Thymus (tissue), 11 donors: Measurements from ENCODE around the gene HRC. TPM values are rescaled to one million over a fixed set of nuclear protein-coding genes. Genes with fewer than 3 reads are reported as not detected.
"Not testable (repeated sequence)": the region's sequence is repeated elsewhere in the genome, so short reads cannot be mapped to it uniquely, and the experiment has no call there.

Experiments
- DNase-seq, 9 donors: peaks; one replicate each; pipeline ENCODE4 v3.0.0-alpha.2; 2013; ENCODE audit warnings: low spot score in 9 of 9, low read depth in 6 of 9, missing footprints in 1 of 9
- H3K27ac ChIP-seq, 2 donors: one replicate each; pipeline ENCODE4 v1.5.1; 2013; ENCODE audit warnings: control low read depth in 1 of 2, low read depth in 1 of 2, low read length in 1 of 2, mild to moderate bottlenecking in 1 of 2, moderate library complexity in 1 of 2
- H3K27me3 ChIP-seq, 2 donors: one replicate each; pipeline ENCODE4 v1.5.1; 2013; ENCODE audit warnings: low read length in 1 of 2; ENCODE audit not compliant: control insufficient read depth in 2 of 2, insufficient read depth in 1 of 2
- H3K36me3 ChIP-seq, 2 donors: one replicate each; pipeline ENCODE4 v1.5.1; 2013; ENCODE audit warnings: low read length in 1 of 2, mild to moderate bottlenecking in 1 of 2, moderate library complexity in 1 of 2; ENCODE audit not compliant: control insufficient read depth in 2 of 2, insufficient read depth in 2 of 2
- H3K4me1 ChIP-seq, 2 donors: one replicate each; pipeline ENCODE4 v1.5.1; 2013; ENCODE audit warnings: low read length in 2 of 2; ENCODE audit not compliant: control insufficient read depth in 2 of 2, insufficient read depth in 2 of 2
- H3K4me3 ChIP-seq, 2 donors: one replicate each; pipeline ENCODE4 v1.5.1; 2013; ENCODE audit warnings: low read length in 2 of 2, control low read depth in 1 of 2, mild to moderate bottlenecking in 1 of 2
- H3K9me3 ChIP-seq, 2 donors: one replicate each; pipeline ENCODE4 v1.5.1; 2013; ENCODE audit warnings: low read length in 1 of 2, mild to moderate bottlenecking in 1 of 2; ENCODE audit not compliant: control insufficient read depth in 2 of 2, insufficient read depth in 1 of 2
- WGBS: extraction: QIAGEN DNeasy Blood & Tissue Kit; methylation state at CpG from one replicate; pipeline ENCODE4 v1.1.7; 2013; 5-methylcytosine and 5-hydroxymethylcytosine counted together
- polyA plus RNA-seq: library from polyadenylated mRNA; stranded (reverse); fragments of 200-250 nt; gene quantifications from one replicate; pipeline ENCODE4 v1.2.3, GENCODE V29; 2013
- total RNA-seq: library from RNA; stranded (reverse); fragments of 120-200 nt; gene quantifications from one replicate; pipeline ENCODE4 v1.2.4, GENCODE V29; 2013
- donor health status: healthy.

Gene HRC
- total and polyA plus RNA-seq, 2 donors, result 1.1 to 1.3 TPM

DNA sequence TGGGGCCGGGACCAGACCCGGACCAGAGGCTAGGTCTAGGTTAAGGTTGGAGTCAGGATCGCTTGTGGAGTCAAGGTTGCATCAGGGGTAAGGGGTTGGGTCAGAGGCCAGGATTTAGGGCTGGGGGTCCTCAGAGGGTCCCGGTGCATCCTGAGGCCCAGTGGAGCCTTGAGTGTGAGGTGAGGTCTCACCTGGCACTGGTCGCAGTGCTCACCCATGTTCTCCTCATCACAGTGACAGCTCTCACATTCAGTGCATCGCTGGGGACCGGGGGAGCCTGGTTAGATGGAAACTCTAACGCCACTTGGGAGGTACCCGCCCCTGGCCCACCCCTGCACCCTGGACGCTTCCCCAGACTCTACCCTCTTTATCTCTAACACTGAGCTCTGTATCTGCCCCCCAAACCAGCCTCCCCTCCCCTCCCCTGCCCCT is 3.1 kb downstream of the HRC start:
- H3K36me3 ChIP-seq, result no peaks in the 10 kb centered on the region
- no peak for DNase-seq
- no peak overlapping the region for H3K4me3 ChIP-seq
- H3K4me1 ChIP-seq, result peaks cover 2 to 23% of the 10 kb centered on the region in 2 donors
- H3K9me3 ChIP-seq, result peaks cover 4 to 13% of the 10 kb centered on the region in 2 donors
- 29% methylated on average over 10 of the region's 10 CpGs for WGBS
- peaks cover 46 to 98% of the 10 kb centered on the region in 2 donors for H3K27me3 ChIP-seq
- H3K27ac ChIP-seq, result no peak overlapping the region

DNA sequence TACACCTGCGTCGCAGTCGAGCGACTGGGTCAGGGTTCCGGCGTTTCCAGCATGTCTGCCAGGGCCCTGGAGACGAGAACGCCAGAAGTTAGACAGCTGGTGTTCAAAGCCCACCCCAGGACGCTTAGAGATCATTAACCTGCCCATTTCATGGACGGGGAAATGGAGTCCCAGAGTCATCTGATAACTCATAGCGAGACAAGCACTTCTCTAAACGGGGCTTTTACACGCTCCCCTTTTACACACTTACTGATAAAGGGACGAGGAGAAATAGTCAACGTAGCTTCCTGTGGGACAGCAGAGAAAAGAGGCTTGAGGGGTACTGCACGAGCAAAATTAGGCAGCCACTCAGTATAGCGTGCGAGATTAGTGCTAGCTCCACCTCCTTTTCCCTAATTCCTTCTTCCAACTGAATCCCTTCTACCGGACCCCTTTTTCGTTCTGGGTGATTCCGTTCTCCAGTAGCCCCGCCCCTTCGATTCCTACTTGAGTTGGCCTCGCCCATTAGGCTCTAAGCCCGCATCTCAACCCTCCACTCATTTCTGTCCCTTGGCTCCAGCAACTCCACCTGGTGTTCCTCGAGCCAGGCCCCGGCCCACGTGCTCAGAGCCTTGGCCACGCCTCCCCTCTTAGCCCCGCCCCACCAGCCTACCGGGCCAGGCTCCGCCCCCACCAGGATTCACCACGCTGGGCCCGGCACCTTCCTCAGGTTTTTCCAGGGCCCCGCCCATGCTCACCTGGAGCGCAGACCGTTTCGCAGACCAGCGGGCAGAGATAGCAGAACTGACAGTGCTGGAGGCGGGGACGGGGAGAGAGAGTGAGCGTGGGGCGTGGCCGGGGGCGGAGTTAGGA is 3.7 kb downstream of the HRC start:
- H3K4me3 ChIP-seq, result no peak overlapping the region
- no peak for DNase-seq

DNA sequence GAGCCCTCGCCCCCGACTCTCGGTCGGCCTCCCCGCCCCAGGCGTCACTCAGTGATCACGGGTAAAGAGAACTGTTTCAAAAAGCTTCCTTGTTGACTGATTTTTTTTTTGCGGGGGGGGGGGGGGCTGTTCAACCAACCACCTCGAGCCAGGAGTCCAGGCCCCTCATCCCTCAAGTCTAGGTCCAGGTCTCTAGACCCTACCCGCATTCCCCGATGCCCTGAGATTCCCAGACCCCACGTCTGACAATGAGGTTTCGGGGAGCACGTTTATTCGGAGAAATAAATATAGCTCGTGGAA is 4.3 kb downstream of the HRC start:
- no peak overlapping the region for H3K27ac ChIP-seq
- H3K4me1 ChIP-seq, result peaks cover 2 to 23% of the 10 kb centered on the region in 2 donors
- no peak for DNase-seq
- H3K9me3 ChIP-seq, result peaks cover 4 to 13% of the 10 kb centered on the region in 2 donors
- no peaks in the 10 kb centered on the region for H3K36me3 ChIP-seq
- peak overlapping the region; percentile 23 to 40 for H3K4me3 ChIP-seq
- 10% methylated on average over 16 of the region's 16 CpGs for WGBS
- peaks cover 46 to 99% of the 10 kb centered on the region in 2 donors for H3K27me3 ChIP-seq

More for the DNA sequence above, 3.7 kb downstream of the HRC start:
- no peaks in the 10 kb centered on the region for H3K36me3 ChIP-seq
- H3K4me1 ChIP-seq, result peaks cover 2 to 23% of the 10 kb centered on the region in 2 donors
- H3K27ac ChIP-seq, result no peak overlapping the region
- H3K27me3 ChIP-seq, result peaks cover 46 to 99% of the 10 kb centered on the region in 2 donors
- peaks cover 4 to 13% of the 10 kb centered on the region in 2 donors for H3K9me3 ChIP-seq
- 18% methylated on average over 45 of the region's 45 CpGs for WGBS

DNA sequence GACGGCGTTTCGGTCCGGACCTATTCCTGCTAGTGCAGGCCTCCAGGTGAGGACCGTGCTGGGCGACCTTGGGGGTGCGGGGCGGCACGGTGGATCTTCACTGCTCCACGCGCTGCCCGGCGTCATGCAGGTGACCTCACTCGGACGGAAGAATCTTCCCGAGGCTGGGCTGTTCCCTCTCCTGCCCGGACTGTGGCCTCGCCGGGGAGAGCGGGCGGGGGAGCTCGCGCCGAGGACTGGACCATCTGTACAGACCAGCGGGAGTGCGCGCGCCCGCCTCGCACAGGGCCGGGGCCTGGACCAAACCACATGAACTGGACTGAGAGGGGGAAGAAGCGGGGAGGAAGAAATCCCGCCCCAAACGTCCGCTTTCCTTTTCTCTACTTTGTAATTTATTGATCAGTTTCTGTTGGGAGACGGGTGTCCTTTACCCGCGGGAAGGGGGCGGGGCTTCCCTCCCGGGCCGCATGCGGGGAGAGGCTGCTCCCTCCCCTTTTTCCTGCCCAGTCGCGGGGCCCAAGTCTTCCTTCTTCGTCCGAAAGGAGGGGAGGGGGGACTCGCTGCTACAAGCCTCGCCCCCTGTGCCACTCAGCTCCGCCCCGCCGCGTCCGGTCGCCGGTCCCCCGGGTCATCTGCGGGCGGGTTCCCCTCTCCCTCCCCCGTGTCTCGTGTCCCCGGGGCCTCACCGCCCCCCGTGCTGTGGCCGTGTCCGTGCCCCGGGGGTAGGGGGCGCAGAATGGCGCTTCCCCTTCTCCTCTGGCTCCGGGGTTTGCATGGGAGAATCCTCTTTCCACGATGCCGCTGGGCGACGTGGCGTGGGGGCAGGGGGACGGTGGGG is 4.9 kb downstream of the HRC start:
- H3K4me3 ChIP-seq, result peak overlapping the region; percentile 23 to 40
- WGBS, result 1% methylated on average over 75 of the region's 75 CpGs
- peaks cover 2 to 27% of the 10 kb centered on the region in 2 donors for H3K4me1 ChIP-seq
- peaks cover 4 to 13% of the 10 kb centered on the region in 2 donors for H3K9me3 ChIP-seq
- DNase-seq, result no peak
- H3K27ac ChIP-seq, result peak overlapping the region in 1 of 2 donors; percentile 31
- peaks cover 43 to 98% of the 10 kb centered on the region in 2 donors for H3K27me3 ChIP-seq
- H3K36me3 ChIP-seq, result no peaks in the 10 kb centered on the region

DNA sequence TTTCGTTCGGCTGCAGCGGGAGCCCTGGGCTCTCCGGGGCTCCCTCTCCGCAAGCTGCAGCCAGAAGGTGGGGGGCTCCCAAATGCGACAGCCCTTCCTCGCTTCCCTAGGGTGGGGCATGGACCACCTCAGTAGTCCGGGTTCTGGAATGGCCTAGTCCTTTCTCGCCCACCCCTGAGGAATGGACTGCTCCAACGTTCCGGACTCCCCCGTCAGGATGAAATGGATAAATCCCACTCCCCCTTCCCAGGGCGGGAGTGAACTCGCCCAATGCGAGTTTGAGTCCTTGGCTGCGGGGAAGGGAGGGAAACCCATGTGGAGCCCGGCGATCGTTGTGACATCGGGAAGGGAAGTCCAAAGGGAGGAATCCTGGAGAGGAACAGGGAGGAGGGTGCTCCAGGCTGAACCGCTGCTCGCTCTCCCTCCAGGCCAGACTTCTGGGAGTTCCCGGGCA is 5.5 kb downstream of the HRC start:
- Histone ChIP-seq H3K36me3 (no peaks in the 10 kb centered on the region), H3K27ac (peak overlapping the region; percentile 6 to 58), H3K4me1 (peaks cover 2 to 27% of the 10 kb centered on the region in 2 donors), H3K27me3 (peaks cover 43 to 95% of the 10 kb centered on the region in 2 donors), H3K9me3 (peaks cover 4 to 13% of the 10 kb centered on the region in 2 donors), H3K4me3 (peak overlapping the region; percentile 23 to 40)
- WGBS, result 2% methylated on average over 23 of the region's 23 CpGs
- no peak for DNase-seq

DNA sequence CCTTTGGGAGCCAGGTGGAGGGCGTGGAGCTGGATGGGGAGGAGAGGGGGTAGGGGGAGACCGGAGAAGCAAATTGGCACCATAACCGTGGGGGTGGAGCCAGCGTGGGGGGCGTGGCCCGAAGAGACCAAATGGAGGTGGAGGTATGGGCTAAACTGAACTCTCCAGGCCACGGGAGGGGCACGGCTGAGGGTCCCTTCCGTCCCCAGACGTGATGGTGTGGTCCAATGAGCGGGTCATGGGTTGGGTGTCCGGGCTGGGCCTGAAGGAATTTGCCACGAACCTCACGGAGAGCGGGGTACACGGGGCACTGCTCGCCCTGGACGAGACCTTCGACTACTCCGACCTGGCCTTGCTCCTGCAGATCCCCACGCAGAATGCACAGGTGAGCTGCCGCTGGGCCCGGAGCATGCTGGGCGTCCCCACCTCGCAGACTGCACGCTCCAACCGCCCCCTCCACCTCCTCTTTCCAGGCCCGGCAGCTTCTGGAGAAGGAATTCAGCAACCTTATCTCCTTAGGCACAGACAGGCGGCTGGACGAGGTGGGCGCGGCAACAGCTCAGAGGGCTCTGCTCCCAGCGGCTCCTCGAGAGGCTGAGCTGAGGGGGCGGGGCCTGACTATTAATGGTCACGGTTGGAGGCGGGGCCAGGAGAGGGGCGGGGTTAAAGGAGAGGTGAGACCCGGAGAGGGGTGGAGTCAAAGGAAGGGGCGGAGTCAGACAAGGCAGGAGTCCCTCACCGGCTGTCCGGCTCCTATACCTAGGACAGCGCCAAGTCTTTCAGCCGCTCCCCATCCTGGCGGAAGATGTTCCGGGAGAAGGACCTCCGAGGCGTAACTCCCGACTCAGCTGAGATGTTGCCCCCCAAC is 6.2 kb downstream of the HRC start:
- H3K9me3 ChIP-seq, result peaks cover 4 to 13% of the 10 kb centered on the region in 2 donors
- H3K4me1 ChIP-seq, result peaks cover 2 to 27% of the 10 kb centered on the region in 2 donors
- H3K36me3 ChIP-seq, result no peaks in the 10 kb centered on the region
- DNase-seq, result peak in 2 of 9 donors; percentile 37 to 53
- H3K4me3 ChIP-seq, result peak overlapping the region in 1 of 2 donors; percentile 23
- peak overlapping the region in 1 of 2 donors; percentile 58 for H3K27ac ChIP-seq
- peaks cover 45 to 92% of the 10 kb centered on the region in 2 donors for H3K27me3 ChIP-seq
- 6% methylated on average over 49 of the region's 49 CpGs for WGBS

DNA sequence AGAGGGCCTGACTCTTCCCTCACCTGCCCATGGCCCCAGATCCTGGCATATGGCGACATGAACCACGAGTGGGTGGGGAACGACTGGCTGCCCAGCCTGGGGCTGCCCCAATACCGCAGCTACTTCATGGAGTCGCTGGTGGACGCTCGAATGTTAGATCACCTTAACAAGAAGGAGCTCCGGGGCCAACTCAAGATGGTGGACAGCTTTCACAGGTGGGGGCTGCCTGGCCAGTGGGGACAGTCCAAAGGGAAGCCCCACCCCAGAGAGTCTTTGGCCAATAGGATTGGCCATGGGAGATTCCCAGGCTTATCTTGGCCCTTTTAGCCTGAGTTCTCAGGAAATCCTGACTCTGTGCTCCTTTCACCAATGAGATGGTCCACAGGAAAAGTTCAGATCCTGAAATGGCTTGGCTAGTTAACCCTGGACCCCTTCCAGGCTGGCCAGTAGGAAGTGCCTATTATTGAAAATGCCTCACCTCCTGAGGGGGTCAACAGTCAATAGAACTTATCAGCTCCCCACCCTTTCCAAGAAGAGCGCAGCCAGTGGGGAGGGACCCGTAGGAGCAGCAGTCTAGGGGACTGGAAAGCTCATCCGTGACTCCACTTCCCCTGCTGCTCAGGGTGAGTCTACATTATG is 7.0 kb downstream of the HRC start:
- no peaks in the 10 kb centered on the region for H3K36me3 ChIP-seq
- peaks cover 2 to 27% of the 10 kb centered on the region in 2 donors for H3K4me1 ChIP-seq
- no peak for DNase-seq
- WGBS, result 85% methylated on average over 11 of the region's 11 CpGs
- no peak overlapping the region for H3K27ac ChIP-seq
- H3K4me3 ChIP-seq, result no peak overlapping the region
- H3K27me3 ChIP-seq, result peaks cover 44 to 89% of the 10 kb centered on the region in 2 donors
- peaks cover 4 to 13% of the 10 kb centered on the region in 2 donors for H3K9me3 ChIP-seq

DNA sequence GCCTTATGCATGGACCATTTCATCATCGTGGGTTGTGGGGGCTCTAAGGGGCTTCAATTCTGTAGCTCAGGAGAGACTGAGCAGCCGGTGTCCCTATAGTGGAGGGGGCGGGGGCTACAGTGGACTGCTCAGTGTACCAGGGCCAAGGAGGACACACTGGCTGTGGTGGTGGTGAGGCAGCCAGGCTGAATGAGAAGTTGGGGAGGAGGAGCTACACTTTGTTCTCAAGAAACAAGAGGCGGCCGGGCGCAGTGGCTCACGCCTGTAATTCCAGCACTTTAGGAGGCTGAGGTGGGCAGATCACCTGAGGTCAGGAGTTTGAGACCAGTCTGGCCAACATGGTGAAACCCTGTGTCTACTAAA is 8.8 kb downstream of the HRC start:
- peaks cover 2 to 32% of the 10 kb centered on the region in 2 donors for H3K4me1 ChIP-seq
- not testable (repeated sequence) for H3K4me3 ChIP-seq, H3K9me3 ChIP-seq, H3K36me3 ChIP-seq, H3K27ac ChIP-seq, DNase-seq
- 63% methylated on average over 7 of the region's 7 CpGs for WGBS
- peaks cover 32 to 86% of the 10 kb centered on the region in 2 donors for H3K27me3 ChIP-seq
